T-helper 2 cell treated with Interferon-gamma antibody and Interleukin-4, amounts not matched to agents 5 μg/mL and 100 μg/mL, for 36 hours (primary cell): ENCODE measurements around the gene MXI1.
"Not testable (repeated sequence)": the region's sequence is repeated elsewhere in the genome, so short reads cannot be mapped to it uniquely, and the experiment has no call there.

ENCODE experiments used
- DNase-seq: peaks from one replicate; pipeline ENCODE4 v3.0.0; 2021; ENCODE audit warnings: low spot score
- H3K27ac Mint-ChIP-seq: one replicate; pipeline ENCODE4 v1.8.0; 2021; ENCODE audit warnings: mild to moderate bottlenecking, mixed read lengths
- H3K27me3 Mint-ChIP-seq: one replicate; pipeline ENCODE4 v1.8.0; 2021; ENCODE audit warnings: low read depth, mixed read lengths
- H3K36me3 Mint-ChIP-seq: one replicate; pipeline ENCODE4 v1.8.0; 2021; ENCODE audit warnings: low read depth, mixed read lengths
- H3K4me1 Mint-ChIP-seq: one replicate; pipeline ENCODE4 v1.8.0; 2021; ENCODE audit warnings: low read depth, mixed read lengths
- H3K4me3 Mint-ChIP-seq: one replicate; pipeline ENCODE4 v1.8.0; 2022; ENCODE audit warnings: mild to moderate bottlenecking, moderate library complexity, mixed read lengths
- H3K9me3 Mint-ChIP-seq: one replicate; pipeline ENCODE4 v1.8.0; 2021; ENCODE audit warnings: mixed read lengths

MXI1 gene

GRCh38 chr10:110171032-110171431 lies 36.4 kb upstream of the MXI1 start:
- H3K27ac Mint-ChIP-seq: no peak overlapping the region
- H3K27me3 Mint-ChIP-seq: peaks cover 73% of the 10 kb centered on the region
- no peak for DNase-seq
- no peak overlapping the region for H3K4me3 Mint-ChIP-seq
- H3K4me1 Mint-ChIP-seq: peaks cover 17% of the 10 kb centered on the region
- no peaks in the 10 kb centered on the region for H3K36me3 Mint-ChIP-seq
- no peaks in the 10 kb centered on the region for H3K9me3 Mint-ChIP-seq

GRCh38 chr10:110172155-110172554 lies 35.2 kb upstream of the MXI1 start:
- Mint-ChIP-seq H3K4me1 (peaks cover 17% of the 10 kb centered on the region), H3K27me3 (peaks cover 75% of the 10 kb centered on the region), H3K36me3 (no peaks in the 10 kb centered on the region), H3K9me3 (no peaks in the 10 kb centered on the region), H3K4me3 (no peak overlapping the region), H3K27ac (no peak overlapping the region)
- no peak for DNase-seq

- Mint-ChIP-seq H3K36me3 (no peaks in the 10 kb centered on the region), H3K27me3 (peaks cover 68% of the 10 kb centered on the region), H3K9me3 (no peaks in the 10 kb centered on the region), H3K27ac (no peak overlapping the region), H3K4me1 (peaks cover 8% of the 10 kb centered on the region), H3K4me3 (no peak overlapping the region)
- no peak for DNase-seq
Measured at GRCh38 chr10:110174201-110174600, 33.2 kb upstream of the MXI1 start.

- no peaks in the 10 kb centered on the region for H3K36me3 Mint-ChIP-seq
- H3K4me3 Mint-ChIP-seq: no peak overlapping the region
- no peak for DNase-seq
- peaks cover 8% of the 10 kb centered on the region for H3K4me1 Mint-ChIP-seq
- H3K9me3 Mint-ChIP-seq: no peaks in the 10 kb centered on the region
- H3K27ac Mint-ChIP-seq: no peak overlapping the region
- peaks cover 66% of the 10 kb centered on the region for H3K27me3 Mint-ChIP-seq
Measured at GRCh38 chr10:110174816-110175215, 32.6 kb upstream of the MXI1 start.

- peaks cover 61% of the 10 kb centered on the region for H3K27me3 Mint-ChIP-seq
- no peak overlapping the region for H3K27ac Mint-ChIP-seq
- no peak for DNase-seq
Measured at GRCh38 chr10:110175406-110175805, 32.0 kb upstream of the MXI1 start.

GRCh38 chr10:110176141-110177030 lies 31.0 kb upstream of the MXI1 start:
- Mint-ChIP-seq H3K27me3 (peaks cover 52% of the 10 kb centered on the region), H3K4me1 (no peaks in the 10 kb centered on the region), H3K4me3 (no peak overlapping the region), H3K9me3 (no peaks in the 10 kb centered on the region), H3K36me3 (no peaks in the 10 kb centered on the region), H3K27ac (no peak overlapping the region)
- no peak for DNase-seq

More at GRCh38 chr10:110175406-110175805, 32.0 kb upstream of the MXI1 start:
- Mint-ChIP-seq H3K4me3 (no peak overlapping the region), H3K4me1 (peaks cover 5% of the 10 kb centered on the region), H3K36me3 (no peaks in the 10 kb centered on the region), H3K9me3 (no peaks in the 10 kb centered on the region)

- DNase-seq: no peak
- Mint-ChIP-seq H3K27ac (no peak overlapping the region), H3K36me3 (no peaks in the 10 kb centered on the region), H3K27me3 (peaks cover 48% of the 10 kb centered on the region), H3K4me1 (no peaks in the 10 kb centered on the region), H3K9me3 (no peaks in the 10 kb centered on the region), H3K4me3 (no peak overlapping the region)
Measured at GRCh38 chr10:110179220-110179619, 28.2 kb upstream of the MXI1 start.

- DNase-seq: no peak
- no peaks in the 10 kb centered on the region for H3K36me3 Mint-ChIP-seq
- peaks cover 42% of the 10 kb centered on the region for H3K27me3 Mint-ChIP-seq
- no peak overlapping the region for H3K27ac Mint-ChIP-seq
- H3K4me1 Mint-ChIP-seq: no peaks in the 10 kb centered on the region
- no peaks in the 10 kb centered on the region for H3K9me3 Mint-ChIP-seq
- no peak overlapping the region for H3K4me3 Mint-ChIP-seq
Measured at GRCh38 chr10:110181451-110181850, 26.0 kb upstream of the MXI1 start.

- no peak overlapping the region for H3K27ac Mint-ChIP-seq
- DNase-seq: no peak
- no peaks in the 10 kb centered on the region for H3K36me3 Mint-ChIP-seq
- H3K27me3 Mint-ChIP-seq: peaks cover 44% of the 10 kb centered on the region
- H3K9me3 Mint-ChIP-seq: no peaks in the 10 kb centered on the region
- no peak overlapping the region for H3K4me3 Mint-ChIP-seq
- H3K4me1 Mint-ChIP-seq: peaks cover 3% of the 10 kb centered on the region
Measured at GRCh38 chr10:110181911-110182310, 25.5 kb upstream of the MXI1 start.

GRCh38 chr10:110184398-110184797 lies 23.0 kb upstream of the MXI1 start:
- no peaks in the 10 kb centered on the region for H3K9me3 Mint-ChIP-seq
- H3K4me1 Mint-ChIP-seq: peaks cover 8% of the 10 kb centered on the region
- H3K4me3 Mint-ChIP-seq: no peak overlapping the region
- DNase-seq: no peak
- H3K36me3 Mint-ChIP-seq: no peaks in the 10 kb centered on the region
- H3K27ac Mint-ChIP-seq: no peak overlapping the region
- peaks cover 40% of the 10 kb centered on the region for H3K27me3 Mint-ChIP-seq

GRCh38 chr10:110185646-110186182 lies 21.7 kb upstream of the MXI1 start:
- not testable (repeated sequence) for H3K9me3 Mint-ChIP-seq
- peaks cover 48% of the 10 kb centered on the region for H3K27me3 Mint-ChIP-seq

GRCh38 chr10:110190170-110190569 lies 17.2 kb upstream of the MXI1 start:
- Mint-ChIP-seq H3K4me3 (no peak overlapping the region), H3K4me1 (peaks cover 11% of the 10 kb centered on the region), H3K27ac (no peak overlapping the region), H3K9me3 (peaks cover 13% of the 10 kb centered on the region), H3K27me3 (peaks cover 64% of the 10 kb centered on the region), H3K36me3 (peaks cover 1% of the 10 kb centered on the region)
- DNase-seq: no peak

More at GRCh38 chr10:110185646-110186182, 21.7 kb upstream of the MXI1 start:
- DNase-seq, H3K27ac Mint-ChIP-seq, H3K36me3 Mint-ChIP-seq, H3K4me3 Mint-ChIP-seq, H3K4me1 Mint-ChIP-seq: not testable (repeated sequence)

- no peak for DNase-seq
- Mint-ChIP-seq H3K4me1 (peaks cover 7% of the 10 kb centered on the region), H3K27ac (no peak overlapping the region), H3K4me3 (no peak overlapping the region), H3K27me3 (peaks cover 68% of the 10 kb centered on the region), H3K9me3 (peaks cover 13% of the 10 kb centered on the region), H3K36me3 (peaks cover 1% of the 10 kb centered on the region)
Measured at GRCh38 chr10:110192552-110192951, 14.9 kb upstream of the MXI1 start.

GRCh38 chr10:110200503-110200902 lies 6.9 kb upstream of the MXI1 start:
- no peak for DNase-seq
- Mint-ChIP-seq H3K4me3 (no peak overlapping the region), H3K27me3 (peaks cover 75% of the 10 kb centered on the region), H3K27ac (no peak overlapping the region), H3K36me3 (no peaks in the 10 kb centered on the region), H3K9me3 (no peaks in the 10 kb centered on the region), H3K4me1 (peaks cover 8% of the 10 kb centered on the region)
